AG09309 (cell line): ENCODE results near the gene MEAK7.
"Not testable (repeated sequence)": the region's sequence is repeated elsewhere in the genome, so short reads cannot be mapped to it uniquely, and the experiment has no call there.

Experiments
- DNase-seq: peaks from one replicate; pipeline ENCODE4 v3.0.0-alpha.2; 2010; ENCODE audit warnings: low read depth
- H3K4me3 ChIP-seq: 2 replicates; pipeline ENCODE4 v1.5.1; 2011; ENCODE audit warnings: mild to moderate bottlenecking, low read depth, low read length, moderate library complexity; ENCODE audit not compliant: control insufficient read depth
- TF ChIP-seq, protein P1 (sequence below): IDR thresholded peaks from 2 replicates; pipeline ENCODE4 v1.5.1; 2011; ENCODE audit warnings: mild to moderate bottlenecking, low read depth, low read length, inconsistent platforms; ENCODE audit not compliant: insufficient read depth, control insufficient read depth; ENCODE audit errors: missing control alignments

Gene MEAK7

GRCh38 chr16:84528322-84528721, 23.9 kb upstream of the MEAK7 start:
- TF ChIP-seq, protein P1, sequence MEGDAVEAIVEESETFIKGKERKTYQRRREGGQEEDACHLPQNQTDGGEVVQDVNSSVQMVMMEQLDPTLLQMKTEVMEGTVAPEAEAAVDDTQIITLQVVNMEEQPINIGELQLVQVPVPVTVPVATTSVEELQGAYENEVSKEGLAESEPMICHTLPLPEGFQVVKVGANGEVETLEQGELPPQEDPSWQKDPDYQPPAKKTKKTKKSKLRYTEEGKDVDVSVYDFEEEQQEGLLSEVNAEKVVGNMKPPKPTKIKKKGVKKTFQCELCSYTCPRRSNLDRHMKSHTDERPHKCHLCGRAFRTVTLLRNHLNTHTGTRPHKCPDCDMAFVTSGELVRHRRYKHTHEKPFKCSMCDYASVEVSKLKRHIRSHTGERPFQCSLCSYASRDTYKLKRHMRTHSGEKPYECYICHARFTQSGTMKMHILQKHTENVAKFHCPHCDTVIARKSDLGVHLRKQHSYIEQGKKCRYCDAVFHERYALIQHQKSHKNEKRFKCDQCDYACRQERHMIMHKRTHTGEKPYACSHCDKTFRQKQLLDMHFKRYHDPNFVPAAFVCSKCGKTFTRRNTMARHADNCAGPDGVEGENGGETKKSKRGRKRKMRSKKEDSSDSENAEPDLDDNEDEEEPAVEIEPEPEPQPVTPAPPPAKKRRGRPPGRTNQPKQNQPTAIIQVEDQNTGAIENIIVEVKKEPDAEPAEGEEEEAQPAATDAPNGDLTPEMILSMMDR = no peak
- no peak for DNase-seq
- H3K4me3 ChIP-seq = no peak overlapping the region

- H3K4me3 ChIP-seq = no peak overlapping the region
- TF ChIP-seq, protein P1 = no peak
Measured at GRCh38 chr16:84527532-84528269, 23.2 kb upstream of the MEAK7 start.

DNA sequence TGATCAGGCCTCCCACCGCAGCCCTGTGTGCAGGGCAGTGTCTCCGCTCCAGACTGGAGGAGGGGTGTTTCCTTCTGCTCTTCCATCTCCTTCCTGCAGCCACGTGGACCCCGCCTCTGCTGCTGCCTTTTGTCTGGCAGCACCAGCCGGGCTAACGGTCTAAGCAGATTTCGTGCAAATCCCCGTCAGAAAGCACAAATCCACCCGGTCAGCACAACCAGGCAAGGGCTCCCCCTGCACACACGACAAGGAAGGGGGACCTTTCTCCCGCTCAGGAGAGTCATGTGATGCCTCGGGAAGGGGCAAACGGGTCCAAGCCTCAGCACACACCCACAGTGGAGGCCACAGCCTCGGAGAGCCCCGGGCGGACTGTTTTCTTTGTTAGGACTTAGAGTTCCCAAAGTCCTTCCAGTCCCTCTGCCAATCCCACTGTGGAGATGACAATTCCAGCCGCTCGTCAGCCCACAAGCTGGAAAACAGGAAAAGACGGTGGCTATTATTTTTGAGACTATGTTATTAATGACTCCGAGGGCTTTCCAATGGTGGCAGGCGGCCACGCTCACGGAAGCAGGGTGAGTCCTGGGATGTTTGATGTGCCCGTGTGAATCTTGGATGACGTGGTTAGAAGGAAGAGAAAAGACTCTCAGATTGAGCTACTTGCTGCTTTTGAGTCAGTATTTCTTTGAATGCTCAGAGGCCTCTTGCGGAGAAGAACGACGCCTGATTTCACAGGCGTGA, 22.5 kb upstream of the MEAK7 start:
- TF ChIP-seq, protein P1 = no peak
- no peak overlapping the region for H3K4me3 ChIP-seq
- DNase-seq = no peak

More at GRCh38 chr16:84527532-84528269, 23.2 kb upstream of the MEAK7 start:
- no peak for DNase-seq

DNA sequence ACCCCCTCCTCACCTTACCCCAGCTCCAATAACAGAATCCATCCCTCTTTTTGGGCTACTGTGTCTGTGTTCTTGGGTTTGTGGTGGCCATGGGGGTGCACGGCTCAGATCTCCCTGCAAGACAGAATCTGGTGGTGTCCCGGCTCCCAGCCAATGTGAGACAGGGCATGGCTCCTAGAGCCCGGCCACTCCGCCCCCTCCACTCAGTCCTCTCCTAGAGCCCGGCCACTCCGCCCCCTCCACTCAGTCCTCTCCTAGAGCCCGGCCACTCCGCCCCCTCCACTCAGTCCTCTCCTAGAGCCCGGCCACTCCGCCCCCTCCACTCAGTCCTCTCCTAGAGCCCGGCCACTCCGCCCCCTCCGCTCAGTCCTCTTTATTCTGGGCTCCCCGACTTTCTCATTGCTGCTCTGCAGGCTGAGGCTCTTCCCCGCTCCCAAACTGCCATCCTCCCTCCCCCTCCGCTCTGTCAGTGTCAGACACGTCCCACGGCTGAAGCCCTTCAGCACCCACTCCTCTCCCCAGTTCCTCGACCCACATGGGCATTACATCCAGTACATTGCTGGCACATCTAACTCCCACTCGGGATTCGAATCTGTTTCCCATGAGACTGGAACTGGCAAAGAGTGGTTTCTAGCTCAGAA, 20.6 kb upstream of the MEAK7 start:
- DNase-seq, H3K4me3 ChIP-seq: not testable (repeated sequence)

- no peak overlapping the region for H3K4me3 ChIP-seq
- no peak for DNase-seq
- TF ChIP-seq, protein P1 = no peak
Measured at GRCh38 chr16:84524346-84524920, 20.0 kb upstream of the MEAK7 start.

- H3K4me3 ChIP-seq = no peak overlapping the region
- TF ChIP-seq, protein P1 = no peak
- no peak for DNase-seq
Measured at GRCh38 chr16:84521497-84521770, 17.0 kb upstream of the MEAK7 start.
